Vagina (tissue), 2 donors: ENCODE data around the gene FGGY.

Experiments
- CTCF ChIP-seq, 3 experiments: fragments of 450-650 bp in 2 of 3; fragments of 200-600 bp in 1 of 3; sonication (generic) in 1 of 3; IDR thresholded peaks; one replicate each; pipeline ENCODE4 v1.5.1; 2017 to 2019; ENCODE audit warnings: antibody characterized with exemption in 3 of 3, mild to moderate bottlenecking in 2 of 3, moderate library complexity in 2 of 3
- POLR2A ChIP-seq, 2 donors: fragments of 450-650 bp; IDR thresholded peaks; one replicate each; pipeline ENCODE4 v1.6.1; 2017; ENCODE audit warnings: antibody characterized with exemption in 2 of 2, mild to moderate bottlenecking in 2 of 2, moderate library complexity in 2 of 2
- POLR2AphosphoS5 ChIP-seq, 2 donors: sonication (generic); formaldehyde crosslinking; IDR thresholded peaks; one replicate each; pipeline ENCODE4 v1.9.0; 2017; ENCODE audit warnings: antibody characterized with exemption in 2 of 2, mild to moderate bottlenecking in 2 of 2, low read depth in 1 of 2; ENCODE audit not compliant: insufficient read depth in 1 of 2

- no peak for TF ChIP-seq CTCF (IDR thresholded peaks at IDR 0.05)
- no peak for TF ChIP-seq POLR2AphosphoS5 (IDR thresholded peaks at IDR 0.05; ENCODE audit: insufficient read depth in 1 of 2, low read depth in 1 of 2)
- no peak for TF ChIP-seq POLR2A (IDR thresholded peaks at IDR 0.05)
Measured at GRCh38 chr1:59502009-59502691, 205.3 kb downstream of the FGGY start.
